HepG2 (cell line): ENCODE data around the gene FAM83G. TPM values are rescaled to one million over a fixed set of nuclear protein-coding genes. Genes with fewer than 3 reads are reported as not detected.

Source experiments
- ATAC-seq: fragments of 200-7000 bp; cut with Tn5 transposase; 3 replicates; pipeline ENCODE4 v1.9.1; 2020; ENCODE audit warnings: mild to moderate bottlenecking, moderate library complexity
- Bru-seq: library from RNA; stranded (reverse); fragments of 400-500 nt; gene quantifications from one replicate; lab custom pipeline; 2021; lab: Mats Ljungman, UMichigan
- BruChase-seq, 2 experiments: library from RNA; stranded (reverse); fragments of 400-500 nt; gene quantifications; one replicate each; lab custom pipeline; 2021; lab: Mats Ljungman, UMichigan
- BruUV-seq: library from RNA; stranded (reverse); fragments of 400-500 nt; replicated peaks from 2 replicates; lab custom pipeline; 2021; lab: Mats Ljungman, UMichigan
- CTCF ChIA-PET: fragments of 300-600 bp; formaldehyde crosslinking; extraction: SDS; loops from one replicate; lab custom pipeline; 2021; ENCODE audit warnings: low total read pairs, inconsistent platforms, low intra/inter-chr PET ratio; lab: Yijun Ruan, JAX
- POLR2A ChIA-PET: fragments of 350-600 bp; sonication (Branson Sonifier 250); formaldehyde crosslinking; loops from one replicate; lab custom pipeline; 2020; ENCODE audit warnings: antibody characterized with exemption, inconsistent platforms; lab: Yijun Ruan, JAX
- DNase-seq: peaks from one replicate; pipeline ENCODE4 v3.0.0-alpha.2; 2015; ENCODE audit warnings: low spot score
- FAIRE-seq: peaks from 3 replicates; lab custom pipeline; 2011; peaks lifted over from hg19 to GRCh38; lab: Jason Lieb, UNC
- H2AFZ ChIP-seq: one replicate; pipeline ENCODE4 v1.6.1; 2011; ENCODE audit warnings: low read length, inconsistent platforms
- H3K27ac ChIP-seq: fragments of 300-600 bp; 3 replicates; pipeline ENCODE4 v1.8.0; 2011; ENCODE audit warnings: mixed run types, mild to moderate bottlenecking, mixed read lengths, low read length, inconsistent platforms; ENCODE audit not compliant: insufficient read depth; ENCODE audit errors: extremely low read length
- H3K27me3 ChIP-seq, 2 experiments: fragments of 200-600 bp in 1 of 2; 2 replicates in 1 of 2; 3 replicates in 1 of 2; pipeline versions ENCODE4 v1.6.0 to v1.8.0; 2011; ENCODE audit warnings: low read length in 2 of 2, mild to moderate bottlenecking in 2 of 2, moderate library complexity in 2 of 2, inconsistent platforms in 1 of 2; ENCODE audit not compliant: insufficient read depth in 2 of 2, control insufficient read depth in 1 of 2
- H3K36me3 ChIP-seq, 2 experiments: fragments of 200-600 bp in 1 of 2; replicated peaks in 1 of 2; 2 replicates in 1 of 2; 3 replicates in 1 of 2; pipeline versions ENCODE4 v1.5.1 to v1.8.0; 2011; ENCODE audit warnings: low read length in 2 of 2, inconsistent platforms in 1 of 2; ENCODE audit not compliant: insufficient read depth in 2 of 2, control insufficient read depth in 1 of 2
- H3K4me1 ChIP-seq: 2 replicates; pipeline ENCODE4 v1.5.1; 2012; ENCODE audit warnings: low read length, inconsistent platforms; ENCODE audit not compliant: insufficient read depth
- H3K4me2 ChIP-seq: 2 replicates; pipeline ENCODE4 v1.6.0; 2011; ENCODE audit warnings: low read depth, low read length, inconsistent platforms
- H3K4me3 ChIP-seq, 3 experiments: fragments of 200-600 bp in 1 of 3; sonication (generic), shearing (Covaris generic) in 1 of 3; replicated peaks in 1 of 3; 2 replicates each; pipeline ENCODE4 v1.5.1; 2011 to 2016; ENCODE audit warnings: low read length in 3 of 3, inconsistent platforms in 2 of 3, low read depth in 2 of 3, mild to moderate bottlenecking in 2 of 3, control low read depth in 1 of 3, mixed read lengths in 1 of 3; ENCODE audit not compliant: insufficient read depth in 1 of 3
- H3K79me2 ChIP-seq: one replicate; pipeline ENCODE4 v1.6.1; 2011; ENCODE audit warnings: low read length, inconsistent platforms; ENCODE audit not compliant: insufficient read depth
- H3K9ac ChIP-seq: 2 replicates; pipeline ENCODE4 v1.6.0; 2011; ENCODE audit warnings: mild to moderate bottlenecking, low read depth, low read length, inconsistent platforms; ENCODE audit not compliant: insufficient read depth
- H3K9me3 ChIP-seq: 2 replicates; pipeline ENCODE4 v1.5.1; 2012; ENCODE audit warnings: mild to moderate bottlenecking, low read length
- H4K20me1 ChIP-seq: 2 replicates; pipeline ENCODE4 v1.6.0; 2011; ENCODE audit warnings: inconsistent platforms, mild to moderate bottlenecking, low read length, moderate library complexity; ENCODE audit not compliant: insufficient read depth
- ADNP ChIP-seq: sonication (generic); formaldehyde crosslinking; IDR thresholded peaks from 2 replicates; pipeline ENCODE4 v1.4.0; 2020; ENCODE audit warnings: missing genetic modification reagents
- BCL6 ChIP-seq: IDR thresholded peaks from 2 replicates; pipeline ENCODE4 v1.6.1; 2016; ENCODE audit warnings: missing genetic modification reagents, missing compliant biosample characterization
- CBFB ChIP-seq: sonication (generic); formaldehyde crosslinking; IDR thresholded peaks from 2 replicates; pipeline ENCODE4 v1.4.0; 2020; ENCODE audit warnings: missing genetic modification reagents
- CENPT ChIP-seq: sonication (generic); formaldehyde crosslinking; IDR thresholded peaks from 2 replicates; pipeline ENCODE4 v1.8.0; 2022; ENCODE audit warnings: low read depth, mild to moderate bottlenecking, moderate library complexity, missing genetic modification reagents
- HNRNPL ChIP-seq: fragments of 200-400 bp; formaldehyde crosslinking; IDR thresholded peaks from 2 replicates; pipeline ENCODE4 v1.6.1; 2017; ENCODE audit warnings: mild to moderate bottlenecking, low read depth, low read length
- MAX ChIP-seq: IDR thresholded peaks from 2 replicates; pipeline ENCODE4 v1.6.1; 2012; ENCODE audit warnings: inconsistent platforms
- NR2C2 ChIP-seq: sonication (generic); formaldehyde crosslinking; IDR thresholded peaks from 2 replicates; pipeline ENCODE4 v1.4.0; 2020; ENCODE audit warnings: missing genetic modification reagents, mild to moderate bottlenecking, moderate library complexity, borderline replicate concordance
- SNRNP70 ChIP-seq: fragments of 200-400 bp; formaldehyde crosslinking; IDR thresholded peaks from 2 replicates; pipeline ENCODE4 v1.6.1; 2017; ENCODE audit warnings: mild to moderate bottlenecking, low read depth, low read length, moderate library complexity
- ZKSCAN8 ChIP-seq: IDR thresholded peaks from 2 replicates; pipeline ENCODE4 v1.6.1; 2016; ENCODE audit warnings: borderline replicate concordance, missing genetic modification reagents, missing compliant biosample characterization
- ZNF24 ChIP-seq: fragments of 450-650 bp; IDR thresholded peaks from 2 replicates; pipeline ENCODE4 v1.6.1; 2017; ENCODE audit warnings: antibody characterized with exemption, mild to moderate bottlenecking
- ZNF331 ChIP-seq: sonication (generic); formaldehyde crosslinking; IDR thresholded peaks from 2 replicates; pipeline ENCODE4 v1.4.0; 2020; ENCODE audit warnings: missing genetic modification reagents
- ZNF460 ChIP-seq: sonication (generic); formaldehyde crosslinking; IDR thresholded peaks from 2 replicates; pipeline ENCODE4 v1.5.1; 2020; ENCODE audit warnings: missing genetic modification reagents, mild to moderate bottlenecking, borderline replicate concordance
- ZNF616 ChIP-seq: sonication (generic); formaldehyde crosslinking; IDR thresholded peaks from 2 replicates; pipeline ENCODE4 v1.5.0; 2020; ENCODE audit warnings: low read depth, mild to moderate bottlenecking, missing genetic modification reagents
- ZNF703 ChIP-seq: sonication (generic); formaldehyde crosslinking; IDR thresholded peaks from 2 replicates; pipeline ENCODE4 v1.5.1; 2020; ENCODE audit warnings: missing genetic modification reagents, mild to moderate bottlenecking, moderate library complexity, borderline replicate concordance
- ZNF878 ChIP-seq: sonication (generic); formaldehyde crosslinking; IDR thresholded peaks from 2 replicates; pipeline ENCODE4 v1.8.1; 2023; ENCODE audit warnings: mild to moderate bottlenecking, missing genetic modification reagents, moderate library complexity
- ZSCAN9 ChIP-seq: IDR thresholded peaks from 2 replicates; pipeline ENCODE4 v1.6.1; 2016; ENCODE audit warnings: borderline replicate concordance
- WGBS: methylation state at CpG from one replicate; pipeline ENCODE4 v1.1.6; 2017; ENCODE audit warnings: low lambda C conversion rate; 5-methylcytosine and 5-hydroxymethylcytosine counted together
- in situ Hi-C: cut with HindIII; loops from 2 replicates; pipeline ENCODE4 v1.10.0; 2017; ENCODE audit warnings: low pct_unique_long_range_greater_than_20kb; ENCODE audit not compliant: extremely low pct_ligation_motif_present
- intact Hi-C: fragments of 100-400 bp; cut with micrococcal nuclease; formaldehyde crosslinking; loops from one replicate; pipeline ENCODE4 v1.10.0; 2022; ENCODE audit not compliant: unreplicated experiment
- long read RNA-seq, 2 experiments: library from RNA in 1 of 2; library from polyadenylated mRNA in 1 of 2; stranded (forward) in 1 of 2; unstranded in 1 of 2; transcript quantifications; one replicate each; pipeline ENCODE4 v2.0.0, GENCODE V29; 2019 to 2022
- polyA minus RNA-seq, 3 experiments: library from RNA; depleted of rRNA, polyadenylated mRNA; stranded (reverse); fragments of >200 nt; gene quantifications; 2 replicates each; pipeline ENCODE4 v1.2.3, GENCODE V29; 2011; ENCODE audit warnings: low replicate concordance in 1 of 3
- polyA plus RNA-seq, 8 experiments: library from polyadenylated mRNA; depleted of rRNA in 3 of 8; stranded (reverse) in 7 of 8; unstranded in 1 of 8; fragments of >200 nt; fragmentation: Illumina TruSeq in 4 of 8; extraction: Trizol in 4 of 8; gene quantifications; 2 replicates each; pipeline versions ENCODE4 v1.2.1 to v1.2.3, GENCODE V29; 2011 to 2016; ENCODE audit warnings: low read depth in 4 of 8, missing spikeins in 1 of 8, mixed read lengths in 1 of 8; ENCODE audit not compliant: insufficient read depth in 1 of 8
- total RNA-seq, 5 experiments: library from RNA; depleted of rRNA; stranded (reverse); fragments of >200 nt; fragmentation: Illumina TruSeq; extraction: Trizol; gene quantifications; 2 replicates each; pipeline ENCODE4 v1.2.3, GENCODE V29; 2016; ENCODE audit warnings: low read depth in 1 of 5
- TF ChIP-seq, protein P1 (sequence below): sonication (generic); formaldehyde crosslinking; IDR thresholded peaks from 2 replicates; pipeline ENCODE4 v1.4.0; 2020; ENCODE audit warnings: missing genetic modification reagents

Gene FAM83G
- total RNA-seq (2016; rRNA removed; fragmentation: Illumina TruSeq; extraction: Trizol): 14.0 and 18.6 TPM in 2 replicates
- 3.1 and 3.2 TPM in 2 replicates for total RNA-seq (2016; cell fraction: cytosol; rRNA removed; fragmentation: Illumina TruSeq; extraction: Trizol; ENCODE audit: low read depth)
- 11.3 and 19.1 TPM in 2 replicates for total RNA-seq (2016; cell fraction: insoluble cytoplasmic fraction; rRNA removed; fragmentation: Illumina TruSeq; extraction: Trizol)
- 8.0 and 8.1 TPM in 2 replicates for total RNA-seq (2016; cell fraction: membrane; rRNA removed; fragmentation: Illumina TruSeq; extraction: Trizol)
- 19.9 and 21.9 TPM in 2 replicates for total RNA-seq (2016; cell fraction: nucleus; rRNA removed; fragmentation: Illumina TruSeq; extraction: Trizol)
- polyA plus RNA-seq (2011; rRNA removed): 13.7 and 21.2 TPM in 2 replicates
- polyA plus RNA-seq (2011; cell fraction: cytosol; rRNA removed): 9.8 and 12.5 TPM in 2 replicates
- 62.7 and 63.6 TPM in 2 replicates for polyA plus RNA-seq (2011; cell fraction: nucleus; rRNA removed)
- polyA plus RNA-seq (2012): 9.6 and 14.4 TPM in 2 replicates
- polyA plus RNA-seq (2016; cell fraction: cytosol; fragmentation: Illumina TruSeq; extraction: Trizol; ENCODE audit: low read depth): 1.4 and 1.5 TPM in 2 replicates
- 10.4 and 12.3 TPM in 2 replicates for polyA plus RNA-seq (2016; cell fraction: insoluble cytoplasmic fraction; fragmentation: Illumina TruSeq; extraction: Trizol; ENCODE audit: low read depth)
- 4.1 and 4.4 TPM in 2 replicates for polyA plus RNA-seq (2016; cell fraction: membrane; fragmentation: Illumina TruSeq; extraction: Trizol; ENCODE audit: low read depth)
- 43.0 and 45.0 TPM in 2 replicates for polyA plus RNA-seq (2016; cell fraction: nucleus; fragmentation: Illumina TruSeq; extraction: Trizol; ENCODE audit: insufficient read depth, low read depth)
- 18.2 and 34.3 TPM in 2 replicates for polyA minus RNA-seq (2011; rRNA and poly(A)+ RNA removed; ENCODE audit: low replicate concordance)
- 14.7 and 14.9 TPM in 2 replicates for polyA minus RNA-seq (2011; cell fraction: cytosol; rRNA and poly(A)+ RNA removed)
- 24.2 and 25.2 TPM in 2 replicates for polyA minus RNA-seq (2011; cell fraction: nucleus; rRNA and poly(A)+ RNA removed)
- percentile 80 among the genes with signal in this experiment for Bru-seq, nascent RNA
- BruChase-seq, experiment 1, labeled RNA remaining after a 6-hour chase: percentile 72 among the genes with signal in this experiment
- percentile 80 among the genes with signal in this experiment for BruChase-seq, experiment 2, labeled RNA remaining after a 2-hour chase
- long read RNA-seq, experiment 1, partial matches to known transcripts: 2 of 12 reads
- long read RNA-seq, experiment 1, other reads (novel, unspliced or antisense): 10 of 12 reads
- long read RNA-seq, experiment 2, full-length matches to known transcripts: 18 of 85 reads
- long read RNA-seq, experiment 2, partial matches to known transcripts: 15 of 85 reads
- long read RNA-seq, experiment 2, other reads (novel, unspliced or antisense): 52 of 85 reads

DNA sequence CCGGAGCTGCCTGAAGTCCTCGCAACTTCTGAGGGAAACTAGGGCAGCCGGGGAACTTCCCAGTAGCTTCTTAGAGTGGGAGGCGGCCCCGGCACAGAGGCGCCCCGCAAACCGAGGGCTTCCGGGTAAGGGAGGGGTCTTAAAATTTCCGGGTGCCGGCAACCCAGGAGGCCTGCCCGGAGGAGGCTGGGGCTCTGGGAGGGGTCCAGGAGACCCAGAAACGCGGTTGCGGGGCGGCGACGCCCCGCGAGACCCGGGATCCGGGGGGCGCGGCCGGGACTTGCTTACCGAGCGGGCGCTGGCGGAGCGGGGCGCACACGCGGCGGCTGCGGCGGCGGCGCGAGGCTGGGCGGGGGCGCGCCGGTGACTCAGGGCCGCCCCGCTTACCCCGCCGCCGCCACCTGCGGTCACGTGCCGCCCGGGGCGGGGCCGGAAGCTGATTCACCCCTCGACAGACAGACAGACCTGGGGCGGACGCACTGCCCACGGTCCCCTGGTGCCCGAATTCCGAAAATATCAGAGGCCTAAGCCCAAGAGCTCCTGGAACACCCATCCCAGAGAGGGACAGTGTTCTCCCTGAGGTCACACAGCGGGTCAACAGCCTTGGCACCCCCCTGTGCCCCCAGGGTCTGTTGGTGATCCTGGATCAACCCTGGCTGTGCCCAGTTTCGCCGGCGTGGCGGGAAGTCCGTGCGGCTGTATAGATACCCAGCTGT is at the start of gene FAM83G:
Gene FAM83G, minus strand, starts transcription at position 344 of the 716 bp plus-strand sequence. CDS start 723 bp downstream, outside the sequence.
- peak; percentile 44 for ATAC-seq
- FAIRE-seq: peak; percentile 12
- TF ChIP-seq HNRNPL (peak; percentile 94), ZNF878 (no peak), CBFB (CRISPR knock-in tag) (no peak), MAX (peak; percentile 79), ZNF616 (peak; percentile 50; the same call in 1 of the 2 replicates), NR2C2 (CRISPR knock-in tag) (peak; percentile 36; the same call in 1 of the 2 replicates), CENPT (no peak), ZNF703 (CRISPR knock-in tag) (no peak), ZSCAN9 (CRISPR knock-in tag) (peak; percentile 24; the same call in 1 of the 2 replicates), ZNF331 (CRISPR knock-in tag) (0 out of 2 replicates have a peak, but pooled peaks have one; percentile 31), ZNF460 (no peak), ADNP (CRISPR knock-in tag) (no peak), SNRNP70 (no peak), BCL6 (CRISPR knock-in tag) (peak; percentile 12; the same call in 1 of the 2 replicates), ZKSCAN8 (CRISPR knock-in tag) (no peak), ZNF24 (no peak)
- TF ChIP-seq, protein P1, sequence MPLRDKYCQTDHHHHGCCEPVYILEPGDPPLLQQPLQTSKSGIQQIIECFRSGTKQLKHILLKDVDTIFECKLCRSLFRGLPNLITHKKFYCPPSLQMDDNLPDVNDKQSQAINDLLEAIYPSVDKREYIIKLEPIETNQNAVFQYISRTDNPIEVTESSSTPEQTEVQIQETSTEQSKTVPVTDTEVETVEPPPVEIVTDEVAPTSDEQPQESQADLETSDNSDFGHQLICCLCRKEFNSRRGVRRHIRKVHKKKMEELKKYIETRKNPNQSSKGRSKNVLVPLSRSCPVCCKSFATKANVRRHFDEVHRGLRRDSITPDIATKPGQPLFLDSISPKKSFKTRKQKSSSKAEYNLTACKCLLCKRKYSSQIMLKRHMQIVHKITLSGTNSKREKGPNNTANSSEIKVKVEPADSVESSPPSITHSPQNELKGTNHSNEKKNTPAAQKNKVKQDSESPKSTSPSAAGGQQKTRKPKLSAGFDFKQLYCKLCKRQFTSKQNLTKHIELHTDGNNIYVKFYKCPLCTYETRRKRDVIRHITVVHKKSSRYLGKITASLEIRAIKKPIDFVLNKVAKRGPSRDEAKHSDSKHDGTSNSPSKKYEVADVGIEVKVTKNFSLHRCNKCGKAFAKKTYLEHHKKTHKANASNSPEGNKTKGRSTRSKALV (CRISPR knock-in tag): no peak

More for the DNA sequence above, at the start of gene FAM83G:
- under 1% methylated on average over 20 of the region's 67 CpGs for WGBS
- Histone ChIP-seq H3K27me3 (no peaks in the 10 kb centered on the region; a peak in 1 of 5 replicates), H4K20me1 (peaks cover 25% of the 10 kb centered on the region), H2AFZ (no peak within 1 kb of the TSS), H3K4me3 (peak within 1 kb of the TSS; percentile 75 to 84 (median 77)), H3K4me1 (peaks cover 68% of the 10 kb centered on the region), H3K9ac (peak within 1 kb of the TSS; percentile 85), H3K4me2 (peak within 1 kb of the TSS; percentile 100), H3K36me3 (peaks cover 0 to 18% of the 10 kb centered on the region in 2 experiments), H3K27ac (peak within 1 kb of the TSS; percentile 93), H3K9me3 (no peaks in the 10 kb centered on the region), H3K79me2 (peaks cover 34% of the 10 kb centered on the region)
- CTCF ChIA-PET: no interaction called here
- DNase-seq: peak; percentile 69
- POLR2A ChIA-PET: interaction anchor here (0.8 to 3.4 kb wide), 12 partner anchors 7 to 85 kb away, joined by 3 to 27 read pairs (median 6); no protein-coding TSS in a partner anchor
- in situ Hi-C loops: loop anchor here (5.0 kb wide), 1 partner anchor 37 kb away; no protein-coding TSS in a partner anchor
- intact Hi-C loops: no loop called here
- BruUV-seq: no TSS peak
